ENCODE measurements around the gene MUS81.

MUS81 gene

GRCh38 chr11:65892661-65893317, 32.6 kb downstream of the MUS81 start:
- peak in 1 of 2 experiments; percentile 57 for DNase-seq

DNA sequence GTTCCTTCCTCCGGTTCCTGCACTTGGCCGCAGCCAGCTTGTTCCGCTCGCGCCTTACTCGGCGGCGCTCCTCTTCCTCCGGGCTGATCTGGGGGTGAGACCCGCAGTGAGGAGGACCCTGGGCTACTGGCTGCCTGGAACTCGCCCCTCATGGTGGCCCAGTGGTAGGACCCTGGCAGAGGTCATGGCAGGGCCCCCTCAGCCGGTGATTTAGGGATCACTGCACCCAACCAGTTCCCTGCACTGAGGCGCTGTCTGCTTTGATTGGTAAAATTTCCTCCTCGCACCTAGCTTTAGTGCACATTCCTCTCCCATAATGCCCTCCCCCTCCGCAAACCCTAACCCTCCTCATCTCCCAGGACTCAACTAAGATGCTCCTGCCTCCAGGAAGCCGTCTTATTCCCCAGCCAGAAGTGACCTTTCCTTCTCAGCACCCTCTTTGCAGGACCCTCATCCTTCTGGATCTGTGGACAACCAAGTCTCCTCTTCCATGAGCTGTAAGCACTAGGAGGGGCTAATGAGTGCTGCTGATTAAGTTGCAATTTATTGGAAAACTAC, 33.9 kb downstream of the MUS81 start:
- DNase-seq, result no peak

DNA sequence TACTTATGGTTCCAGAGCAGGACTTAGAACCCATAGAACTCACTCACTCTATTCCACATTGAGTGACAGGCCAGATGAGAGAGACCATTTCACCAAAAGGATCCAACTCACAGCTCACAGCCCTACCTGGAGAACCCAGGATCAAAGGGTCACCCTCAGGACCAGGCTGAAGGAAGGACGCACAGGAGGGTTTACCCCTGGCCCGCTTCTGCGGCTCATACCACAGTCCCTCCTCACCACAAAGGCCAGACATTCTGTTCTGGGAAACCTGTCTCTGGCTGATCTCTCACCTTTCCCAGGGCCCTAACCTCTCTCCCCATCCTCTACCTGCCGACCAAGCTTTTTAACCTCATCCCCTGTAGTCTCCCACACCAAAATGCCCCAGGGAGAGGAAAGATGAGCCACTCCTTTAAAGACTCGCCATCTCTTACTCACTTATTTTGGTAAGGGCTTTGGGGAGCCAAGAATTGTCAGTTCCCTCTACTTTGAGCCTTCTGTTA, 35.3 kb downstream of the MUS81 start:
- DNase-seq, result no peak

DNA sequence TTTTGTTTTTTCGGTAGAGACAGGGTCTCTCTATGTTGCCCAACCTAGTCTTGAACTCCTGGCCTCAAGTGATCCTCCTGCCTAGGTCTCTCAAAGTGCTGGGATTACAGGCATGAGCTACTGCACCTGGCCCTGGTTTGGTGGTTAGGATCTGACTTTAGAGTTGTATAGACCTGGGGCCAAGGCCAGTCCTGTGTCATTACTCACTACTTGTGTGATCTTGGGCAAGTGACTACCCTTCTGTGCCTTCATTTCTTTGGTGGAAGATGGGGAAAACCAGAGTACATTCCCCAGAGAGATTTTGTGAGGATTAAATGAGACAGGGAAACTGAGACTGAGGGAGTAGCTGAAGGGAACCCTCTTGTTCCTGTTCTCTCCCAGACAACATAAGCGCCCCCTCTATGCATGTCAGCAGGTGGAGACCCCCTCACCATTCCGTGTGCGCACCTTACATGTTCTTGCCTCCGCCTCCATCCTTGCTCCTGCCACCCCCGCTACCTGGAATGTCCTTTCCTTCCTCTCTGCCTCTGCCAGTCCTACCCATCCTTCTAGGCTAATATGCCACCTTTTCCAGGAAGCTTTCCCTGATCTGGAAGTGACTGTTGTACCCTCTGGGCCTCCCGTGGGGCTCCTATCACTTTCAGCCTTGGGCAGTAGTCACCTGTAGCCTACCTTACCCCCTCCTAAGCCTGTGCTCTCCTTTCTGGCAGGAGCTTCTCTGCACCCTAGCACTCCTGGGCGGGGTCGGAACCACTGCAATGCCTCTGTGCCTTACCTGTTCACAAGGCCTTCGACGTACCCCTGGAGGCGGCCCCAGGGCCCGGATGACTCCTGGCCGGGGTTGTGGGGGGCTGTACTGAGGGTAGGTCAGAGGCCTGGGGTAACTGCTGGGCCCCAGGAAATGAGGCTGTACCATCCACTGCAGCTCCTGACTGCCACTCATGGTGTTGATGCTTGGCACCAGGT, 36.1 kb downstream of the MUS81 start:
- DNase-seq, result no peak

- no peak for DNase-seq
These were observed 36.8 kb downstream of the MUS81 start for GRCh38 chr11:65897020-65897471.

DNA sequence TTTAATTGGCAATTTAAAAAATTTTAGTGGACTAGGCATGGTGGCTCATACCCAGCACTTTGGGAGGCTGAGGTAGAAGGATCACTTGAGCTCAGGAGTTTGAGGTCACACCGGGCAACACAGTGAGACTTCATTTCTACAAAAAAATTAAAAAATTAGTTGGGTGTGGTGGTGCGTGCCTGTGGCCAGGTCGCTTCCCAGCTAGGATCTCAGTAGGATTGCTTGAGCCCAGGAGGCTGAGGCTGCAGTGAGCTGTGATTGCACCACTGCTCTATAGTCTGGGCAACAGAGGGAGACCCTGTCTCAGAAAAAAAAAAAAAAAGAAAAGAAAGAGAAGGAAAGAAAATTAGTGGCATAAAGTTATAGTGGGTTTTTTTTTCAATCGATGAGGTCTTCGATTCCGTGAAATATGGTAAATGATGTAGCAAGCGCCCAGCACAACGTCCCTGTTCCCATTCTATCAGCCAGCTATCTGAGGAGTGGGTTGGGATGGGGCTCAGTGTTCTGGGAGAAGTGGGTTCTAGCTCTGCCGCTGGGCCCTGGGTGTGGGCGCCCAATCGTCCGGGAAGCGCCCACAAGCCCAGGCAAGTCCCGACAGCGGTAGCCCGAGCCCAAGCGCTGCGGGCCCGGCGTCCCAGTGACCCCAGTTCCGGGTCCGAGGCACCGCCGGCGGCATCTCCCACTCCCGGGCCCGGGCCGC, 38.6 kb downstream of the MUS81 start:
- no peak for DNase-seq

DNA sequence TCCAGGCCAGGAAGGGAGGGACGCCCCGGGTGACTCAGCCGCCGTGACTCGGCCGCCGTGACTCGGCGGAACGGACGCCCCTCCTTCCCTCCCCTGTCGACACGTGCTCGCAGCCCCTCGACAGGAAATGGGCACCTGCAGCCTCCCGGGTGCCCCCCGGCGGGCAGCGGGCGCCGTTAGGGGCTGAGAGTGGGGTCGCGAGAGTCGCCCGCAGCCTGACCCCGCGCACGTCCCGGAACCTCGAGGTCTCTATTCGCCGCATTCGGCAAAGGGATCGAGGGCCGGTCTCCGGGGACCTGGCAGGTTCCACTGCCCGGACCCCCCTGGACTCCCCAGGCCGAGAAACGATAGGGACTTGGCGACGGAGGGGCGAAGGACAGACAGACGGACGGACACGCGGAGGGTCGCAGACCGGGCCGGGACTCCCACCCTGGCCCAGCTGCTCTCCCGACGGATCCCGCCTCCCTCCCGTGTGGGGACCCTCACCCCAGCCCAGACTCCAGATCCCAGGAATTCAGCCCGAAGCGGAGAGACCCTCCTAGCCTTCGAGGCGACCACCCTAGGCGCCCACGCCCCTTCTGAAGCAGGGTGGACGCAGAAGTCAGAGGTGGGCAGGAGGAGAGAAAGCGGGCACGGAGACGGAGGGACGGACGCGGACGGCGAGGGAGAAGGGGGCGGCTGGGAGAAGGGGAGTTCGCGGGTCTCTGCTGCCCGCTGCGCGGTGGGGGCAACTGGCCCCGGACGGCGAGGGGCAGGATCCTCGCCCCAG, 39.3 kb downstream of the MUS81 start:
- DNase-seq, result peak in 1 of 2 experiments; percentile 63

DNA sequence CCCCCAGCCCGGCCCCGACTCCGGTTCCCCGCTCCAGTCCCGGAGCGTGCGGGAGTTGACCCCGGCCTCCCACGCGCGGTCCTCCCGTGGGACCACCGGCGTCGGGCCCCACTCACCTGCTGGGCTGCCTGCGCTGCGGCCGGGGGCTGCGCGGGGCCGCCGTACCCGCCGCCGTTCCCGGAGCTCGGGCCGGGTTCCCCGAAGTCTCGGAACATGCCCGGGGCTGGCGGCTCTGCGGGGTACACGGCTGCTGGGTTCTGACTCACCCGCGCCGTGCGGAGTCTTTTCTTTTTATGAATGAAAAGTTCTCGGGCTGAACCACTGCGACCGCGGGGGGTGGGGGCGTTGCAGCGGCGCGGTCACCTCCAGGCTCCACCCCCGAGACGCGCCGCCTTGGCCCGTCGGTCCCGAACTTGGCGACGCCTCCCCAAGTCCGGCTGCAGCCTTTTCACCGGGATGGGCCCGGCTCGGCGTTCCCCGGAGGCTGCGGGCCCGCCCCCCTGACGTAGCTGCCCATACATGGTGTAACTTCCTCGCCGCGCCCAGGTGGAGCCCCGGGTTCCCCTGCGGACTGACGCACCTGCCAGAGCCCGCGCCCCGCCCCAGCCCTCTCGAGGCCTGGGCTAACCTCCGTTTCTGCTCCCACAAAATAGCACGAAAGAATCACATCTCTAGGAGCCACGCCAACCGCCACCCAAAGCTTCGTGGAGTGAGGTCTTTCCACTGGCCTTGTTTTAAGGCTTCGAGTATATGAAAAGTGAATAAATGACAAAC, 40.1 kb downstream of the MUS81 start, which contains the start of gene FOSL1:
Gene FOSL1, minus strand, starts transcription at position 264 of the 774 bp plus-strand sequence. Its CDS starts 49 bp downstream, at position 215.
- DNase-seq, result peak; percentile 87 to 95

DNA sequence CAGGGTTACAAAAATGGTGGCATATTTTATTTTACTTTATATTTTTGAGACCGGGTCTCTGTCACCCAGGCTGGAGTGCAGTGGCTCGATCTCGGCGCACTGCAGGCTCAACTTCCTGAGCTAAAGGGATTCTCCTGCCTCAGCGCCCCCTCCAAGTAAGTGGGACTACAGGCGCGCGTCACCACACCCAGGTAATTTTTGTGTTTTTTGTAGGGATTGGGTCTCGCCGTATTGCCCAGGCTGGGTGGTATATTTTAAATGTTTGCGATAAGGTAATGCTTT, 40.6 kb downstream of the MUS81 start:
- DNase-seq, result no peak

DNA sequence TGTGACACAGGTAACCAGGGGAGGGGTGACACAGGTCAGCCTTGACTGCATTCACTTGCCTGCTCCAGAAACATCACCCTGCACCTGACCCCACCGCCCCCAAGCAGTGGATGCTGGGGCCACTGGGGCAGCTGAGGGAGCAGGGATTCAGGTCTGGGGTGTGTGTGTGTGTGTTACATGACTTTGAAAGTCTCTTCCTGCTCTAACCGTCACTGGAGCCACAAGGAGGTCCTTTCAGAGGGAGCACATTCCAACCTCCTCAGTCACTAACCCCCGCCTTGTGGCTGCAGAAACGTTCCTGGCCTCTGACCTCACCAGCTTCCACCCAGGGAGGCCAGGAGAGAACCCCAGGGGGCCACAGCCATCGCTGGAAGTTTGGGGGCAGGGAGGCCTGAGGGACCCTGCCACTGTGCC, 42.8 kb downstream of the MUS81 start:
- peak; percentile 91 to 97 for DNase-seq

GRCh38 chr11:65903715-65904114, 43.5 kb downstream of the MUS81 start:
- no peak for DNase-seq

DNA sequence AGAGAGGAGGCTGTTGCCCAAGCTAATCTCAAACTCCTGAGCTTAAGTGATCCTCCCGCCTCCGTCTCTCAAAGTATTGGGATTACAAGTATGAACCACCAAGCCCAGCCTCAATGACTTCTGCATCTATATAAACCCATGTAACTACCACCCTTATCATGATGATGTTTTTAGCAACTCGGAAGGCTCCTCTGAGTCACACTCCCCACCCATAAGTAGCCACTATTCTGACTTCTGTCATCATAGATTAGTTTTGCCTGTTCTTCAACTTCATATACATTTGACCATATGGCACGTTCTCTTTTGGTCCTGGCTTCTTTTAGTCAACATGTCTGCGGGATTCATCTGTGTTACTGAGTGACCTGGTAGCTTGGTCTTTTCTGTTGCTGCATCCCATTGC, 46.4 kb downstream of the MUS81 start:
- no peak for DNase-seq

DNA sequence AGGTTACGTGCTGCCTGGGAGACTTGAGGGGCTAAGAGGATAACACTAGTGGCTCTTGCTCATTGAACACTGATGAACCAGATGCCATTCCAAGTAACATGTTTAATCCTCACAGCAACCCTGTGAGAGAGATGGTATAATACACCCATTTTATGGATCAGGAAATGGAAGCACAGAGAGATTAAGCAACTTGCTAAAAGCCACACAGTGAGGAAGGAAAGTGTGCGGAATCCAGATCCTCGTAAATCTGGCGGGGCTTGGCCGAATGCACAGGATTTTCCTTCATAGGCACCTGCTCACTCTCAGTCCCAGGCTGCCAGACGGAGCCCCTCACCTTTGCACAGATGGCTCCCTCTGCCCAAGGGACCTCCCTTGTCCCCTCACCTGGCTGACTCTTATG, 47.6 kb downstream of the MUS81 start:
- no peak for DNase-seq

DNA sequence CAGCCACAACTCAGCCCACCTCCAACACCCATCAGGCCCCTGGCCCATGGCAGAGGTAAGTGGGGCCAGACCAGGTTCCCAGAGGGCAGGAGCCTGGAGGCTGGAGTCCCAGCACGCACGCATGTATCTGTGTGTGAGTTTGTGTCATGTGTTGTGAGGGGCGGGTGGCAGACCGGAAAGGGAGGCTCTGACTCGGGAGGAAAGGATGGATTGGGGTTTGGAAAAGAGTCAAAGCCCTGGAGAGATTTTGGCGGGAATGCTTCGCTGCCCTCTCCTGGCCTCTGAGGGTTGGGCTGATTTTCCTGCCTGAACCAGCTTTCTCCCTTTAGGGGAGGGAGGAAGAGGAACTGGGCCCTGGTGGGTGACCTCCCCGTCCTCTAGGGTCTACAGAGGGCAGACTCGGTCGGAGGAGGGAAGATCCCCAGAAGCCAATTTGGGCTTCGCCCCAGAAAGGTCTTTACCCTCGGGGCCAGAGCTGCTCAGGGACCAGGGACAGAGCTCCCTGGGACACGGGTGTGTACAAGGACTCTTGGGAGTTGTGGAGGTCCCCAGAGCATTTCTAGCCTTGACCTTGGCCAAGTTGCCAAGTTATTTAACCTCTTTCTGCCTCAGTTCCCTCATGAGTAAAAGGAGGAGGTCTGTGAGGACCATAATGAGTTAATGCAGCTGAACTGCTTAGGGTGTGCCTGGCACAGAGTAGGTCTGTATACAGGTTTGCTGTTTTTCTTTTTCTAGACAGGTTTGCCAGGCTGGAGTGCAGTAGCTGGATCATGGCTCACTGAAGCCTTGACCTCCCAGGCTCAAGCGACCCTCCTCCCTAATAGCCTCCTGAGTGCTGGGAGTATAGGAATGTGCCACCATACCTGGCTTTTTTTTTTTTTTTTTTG, 51.7 kb downstream of the MUS81 start:
- peak; percentile 83 to 90 for DNase-seq

DNA sequence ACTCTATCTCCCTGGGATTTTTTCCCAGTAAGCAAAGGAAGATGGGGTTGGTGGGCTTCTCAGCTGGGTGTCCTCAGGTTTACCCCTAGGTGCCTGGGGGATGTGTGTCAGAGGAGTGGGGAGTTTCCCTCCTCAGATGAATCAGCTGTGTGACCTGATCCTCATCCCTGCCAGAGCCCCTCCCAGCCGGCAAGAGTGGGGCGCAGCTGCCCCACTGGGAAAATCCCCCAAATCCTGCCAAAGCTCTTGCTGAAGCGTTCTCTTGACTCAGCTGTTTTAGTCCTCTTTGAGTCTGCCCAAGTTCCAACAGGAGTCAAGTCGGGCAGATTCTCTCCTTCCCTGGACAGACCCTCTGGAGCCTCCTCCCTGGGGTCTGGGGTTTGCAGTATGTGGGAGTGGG, 52.6 kb downstream of the MUS81 start:
- DNase-seq, result no peak

GRCh38 chr11:65915101-65915820, 55.0 kb downstream of the MUS81 start:
- no peak for DNase-seq

GRCh38 chr11:65915821-65916251, 55.6 kb downstream of the MUS81 start:
- DNase-seq, result peak; percentile 95 to 97
